ENCODE results near the gene FGA.

- TF ChIP-seq CTCF (IDR thresholded peaks at IDR 0.05) = no peak
- no peak for TF ChIP-seq POLR2A (IDR thresholded peaks at IDR 0.05)
Observed at GRCh38 chr4:154573190-154573870, 17.2 kb downstream of the FGA start.

All from thyroid gland (tissue), 4 donors.